ENCODE results near the gene CHST13.

- TF ChIP-seq SP1 (IDR thresholded peaks at IDR 0.05) (no peak), LEF1 (IDR thresholded peaks at IDR 0.05; ENCODE audit: borderline replicate concordance) (no peak), FOXK2 (IDR thresholded peaks at IDR 0.05) (no peak), NFRKB (IDR thresholded peaks at IDR 0.05) (no peak), PKNOX1 (IDR thresholded peaks at IDR 0.05) (no peak), ELF4 (IDR thresholded peaks at IDR 0.05) (no peak), ARNT (IDR thresholded peaks at IDR 0.05) (no peak), CTBP1 (IDR thresholded peaks at IDR 0.05; ENCODE audit: borderline replicate concordance) (no peak), TARDBP (IDR thresholded peaks at IDR 0.05) (no peak), FOXM1 (IDR thresholded peaks at IDR 0.05; ENCODE audit: borderline replicate concordance) (no peak), SUZ12 (IDR thresholded peaks at IDR 0.05) (no peak), BHLHE40 (IDR thresholded peaks at IDR 0.05; ENCODE audit: borderline replicate concordance) (no peak)
Observed at GRCh38 chr3:126540951-126541627, 17.1 kb downstream of the CHST13 start.

Measured in HEK293T (cell line).